Measurements from ENCODE around the gene PRXL2B.

- TF ChIP-seq RAD21 (IDR thresholded peaks at IDR 0.05; ENCODE audit: insufficient read depth, low read depth, low read length) = no peak
- TF ChIP-seq SREBF1 (IDR thresholded peaks at IDR 0.05; ENCODE audit: low read length) = no peak
- no peak for TF ChIP-seq CTCF (IDR thresholded peaks at IDR 0.05 in 2 of 3, conservative IDR thresholded peaks at IDR 0.05 in 1 of 3; ENCODE audit: control insufficient read depth in 2 of 3, extremely low read depth in 1 of 3, insufficient read depth in 1 of 3, low read depth in 3 of 3, low read length in 3 of 3)
Observed at GRCh38 chr1:2633366-2633935, 46.9 kb downstream of the PRXL2B start.

Measured in GM12878 (cell line).